Keratinocyte (primary cell): ENCODE data around the gene HLTF. TPM values are rescaled to one million over a fixed set of nuclear protein-coding genes. Genes with fewer than 3 reads are reported as not detected.

ENCODE experiments used
- DNase-seq: peaks from one replicate; pipeline ENCODE4 v3.0.0-alpha.2; 2011; ENCODE audit warnings: low read depth, missing footprints, low spot score
- FAIRE-seq: peaks from 2 replicates; lab custom pipeline; 2011; peaks lifted over from hg19 to GRCh38; lab: Jason Lieb, UNC
- H2AFZ ChIP-seq: 2 replicates; pipeline ENCODE4 v1.6.0; 2012; ENCODE audit warnings: low read length, control low read depth, inconsistent platforms; ENCODE audit not compliant: control insufficient read depth
- H3K27ac ChIP-seq: 2 replicates; pipeline ENCODE4 v1.5.1; 2011; ENCODE audit warnings: low read length; ENCODE audit not compliant: control insufficient read depth, insufficient read depth
- H3K27me3 ChIP-seq: 3 replicates; pipeline ENCODE4 v1.6.0; 2011; ENCODE audit warnings: low read length; ENCODE audit not compliant: control insufficient read depth, insufficient read depth; ENCODE audit errors: extremely low read depth
- H3K36me3 ChIP-seq, 2 experiments: 2 replicates in 1 of 2; 3 replicates in 1 of 2; pipeline ENCODE4 v1.5.1; 2011; ENCODE audit warnings: low read length in 2 of 2, mild to moderate bottlenecking in 1 of 2; ENCODE audit not compliant: control insufficient read depth in 2 of 2, insufficient read depth in 2 of 2; ENCODE audit errors: extremely low read depth in 1 of 2
- H3K4me1 ChIP-seq: 3 replicates; pipeline ENCODE4 v1.5.1; 2011; ENCODE audit warnings: low read length; ENCODE audit not compliant: control insufficient read depth, insufficient read depth; ENCODE audit errors: extremely low read depth
- H3K4me2 ChIP-seq: 3 replicates; pipeline ENCODE4 v1.6.0; 2011; ENCODE audit warnings: low read depth, low read length; ENCODE audit not compliant: control insufficient read depth, insufficient read depth; ENCODE audit errors: extremely low read depth
- H3K4me3 ChIP-seq, 3 experiments: fragments of 200-600 bp in 1 of 3; sonication (generic) in 1 of 3; 2 replicates in 2 of 3; 3 replicates in 1 of 3; pipeline ENCODE4 v1.5.1; 2011 to 2016; ENCODE audit warnings: low read length in 3 of 3, mild to moderate bottlenecking in 3 of 3, control low read depth in 2 of 3, inconsistent platforms in 1 of 3, low read depth in 1 of 3, mixed read lengths in 1 of 3, mixed run types in 1 of 3, moderate library complexity in 1 of 3; ENCODE audit not compliant: control insufficient read depth in 2 of 3, insufficient read depth in 2 of 3; ENCODE audit errors: extremely low read depth in 1 of 3
- H3K79me2 ChIP-seq: 2 replicates; pipeline ENCODE4 v1.6.0; 2012; ENCODE audit warnings: low read length; ENCODE audit not compliant: control insufficient read depth, insufficient read depth
- H3K9ac ChIP-seq: 3 replicates; pipeline ENCODE4 v1.6.0; 2011; ENCODE audit warnings: low read length; ENCODE audit not compliant: control insufficient read depth, insufficient read depth; ENCODE audit errors: extremely low read depth
- H3K9me1 ChIP-seq: 3 replicates; pipeline ENCODE4 v1.6.0; 2011; ENCODE audit warnings: low read length; ENCODE audit not compliant: control insufficient read depth, insufficient read depth; ENCODE audit errors: extremely low read depth
- H3K9me3 ChIP-seq: 2 replicates; pipeline ENCODE4 v1.5.1; 2012; ENCODE audit warnings: low read depth, low read length; ENCODE audit not compliant: control insufficient read depth
- H4K20me1 ChIP-seq: 3 replicates; pipeline ENCODE4 v1.6.0; 2011; ENCODE audit warnings: low read length; ENCODE audit not compliant: control insufficient read depth, insufficient read depth; ENCODE audit errors: extremely low read depth
- EZH2 ChIP-seq: IDR thresholded peaks from one replicate; pipeline ENCODE4 v1.6.1; 2012; ENCODE audit warnings: inconsistent platforms, mild to moderate bottlenecking, low read length, moderate library complexity
- dilution Hi-C: fragments of 300-500 bp; cut with MboI; formaldehyde crosslinking; loops from one replicate; pipeline ENCODE4 v1.7.0; 2020; ENCODE audit warnings: low sequenced_read_pairs; ENCODE audit not compliant: extremely low pct_ligation_motif_present
- polyA plus RNA-seq, 5 experiments: library from polyadenylated mRNA; depleted of rRNA in 3 of 5; stranded (reverse) in 3 of 5; stranded (forward) in 1 of 5; unstranded in 1 of 5; fragments of >200 nt; gene quantifications; 1 replicate in 1 of 5; 2 replicates in 3 of 5; 3 replicates in 1 of 5; pipeline versions ENCODE4 v1.2.1 to v1.2.3, GENCODE V29; 2011 to 2012; ENCODE audit warnings: missing spikeins in 2 of 5, low read depth in 1 of 5, low replicate concordance in 1 of 5
- TF ChIP-seq, protein P1 (sequence below), 3 experiments: IDR thresholded peaks in 1 of 3; conservative IDR thresholded peaks in 1 of 3; optimal IDR thresholded peaks in 1 of 3; 2 replicates in 2 of 3; 3 replicates in 1 of 3; pipeline versions ENCODE3 to v1.5.1; 2011; ENCODE audit warnings: low read length in 3 of 3, mild to moderate bottlenecking in 3 of 3, moderate library complexity in 2 of 3, control low read depth in 1 of 3, inconsistent platforms in 1 of 3; ENCODE audit not compliant: insufficient read depth in 2 of 3; ENCODE audit errors: extremely low read depth in 1 of 3

The HLTF gene
- polyA plus RNA-seq, 1 donor (not counting 4 experiments of a cell fraction or from before 2014, with no cell fraction given), result 9.1 TPM

DNA sequence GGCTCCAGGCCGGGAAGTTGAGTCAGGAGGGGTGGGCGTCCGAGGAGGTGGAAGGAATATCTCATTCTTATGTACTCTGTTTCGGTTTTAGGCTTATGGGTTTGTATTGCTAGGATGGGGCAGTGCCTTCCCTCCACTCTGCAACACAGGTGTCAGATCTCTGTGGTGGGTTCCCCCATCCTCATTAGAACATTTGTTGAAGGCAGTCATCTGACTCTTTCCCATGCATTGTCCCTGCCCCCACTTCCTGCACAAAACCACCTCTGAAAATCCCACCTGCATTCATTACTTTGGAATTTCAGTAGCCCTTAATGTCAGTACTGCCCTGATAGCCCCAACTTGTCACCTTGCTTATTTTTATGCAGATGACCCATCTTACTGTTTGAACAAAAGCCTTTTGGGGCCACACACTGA, 65.5 kb downstream of the HLTF start:
- no peaks in the 10 kb centered on the region for H3K79me2 ChIP-seq
- FAIRE-seq (no peak), DNase-seq (no peak)
- no peaks in the 10 kb centered on the region for H4K20me1 ChIP-seq
- TF ChIP-seq, protein P1, sequence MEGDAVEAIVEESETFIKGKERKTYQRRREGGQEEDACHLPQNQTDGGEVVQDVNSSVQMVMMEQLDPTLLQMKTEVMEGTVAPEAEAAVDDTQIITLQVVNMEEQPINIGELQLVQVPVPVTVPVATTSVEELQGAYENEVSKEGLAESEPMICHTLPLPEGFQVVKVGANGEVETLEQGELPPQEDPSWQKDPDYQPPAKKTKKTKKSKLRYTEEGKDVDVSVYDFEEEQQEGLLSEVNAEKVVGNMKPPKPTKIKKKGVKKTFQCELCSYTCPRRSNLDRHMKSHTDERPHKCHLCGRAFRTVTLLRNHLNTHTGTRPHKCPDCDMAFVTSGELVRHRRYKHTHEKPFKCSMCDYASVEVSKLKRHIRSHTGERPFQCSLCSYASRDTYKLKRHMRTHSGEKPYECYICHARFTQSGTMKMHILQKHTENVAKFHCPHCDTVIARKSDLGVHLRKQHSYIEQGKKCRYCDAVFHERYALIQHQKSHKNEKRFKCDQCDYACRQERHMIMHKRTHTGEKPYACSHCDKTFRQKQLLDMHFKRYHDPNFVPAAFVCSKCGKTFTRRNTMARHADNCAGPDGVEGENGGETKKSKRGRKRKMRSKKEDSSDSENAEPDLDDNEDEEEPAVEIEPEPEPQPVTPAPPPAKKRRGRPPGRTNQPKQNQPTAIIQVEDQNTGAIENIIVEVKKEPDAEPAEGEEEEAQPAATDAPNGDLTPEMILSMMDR (optimal IDR thresholded peaks at IDR 0.05 in 1 of 3, IDR thresholded peaks at IDR 0.05 in 1 of 3, conservative IDR thresholded peaks at IDR 0.05 in 1 of 3; ENCODE audit: extremely low read depth in 1 of 3, insufficient read depth in 2 of 3, low read length in 3 of 3), result no peak
- no peak for TF ChIP-seq EZH2
- no peak overlapping the region for H3K4me2 ChIP-seq
- H3K36me3 ChIP-seq, result peaks cover 0 to 5% of the 10 kb centered on the region in 2 experiments
- peaks cover 14% of the 10 kb centered on the region for H3K4me1 ChIP-seq
- H3K27me3 ChIP-seq, result no peaks in the 10 kb centered on the region
- H2AFZ ChIP-seq, result no peak overlapping the region
- peaks cover 5% of the 10 kb centered on the region for H3K9me1 ChIP-seq
- no peaks in the 10 kb centered on the region for H3K9me3 ChIP-seq
- no peak overlapping the region for H3K9ac ChIP-seq
- no peak overlapping the region for H3K27ac ChIP-seq
- dilution Hi-C loops, result no loop called here
- H3K4me3 ChIP-seq, result no peak overlapping the region

- dilution Hi-C loops, result no loop called here
- H3K4me3 ChIP-seq, result no peak overlapping the region
- TF ChIP-seq EZH2, result no peak
- TF ChIP-seq, protein P1 (optimal IDR thresholded peaks at IDR 0.05 in 1 of 3, IDR thresholded peaks at IDR 0.05 in 1 of 3, conservative IDR thresholded peaks at IDR 0.05 in 1 of 3; ENCODE audit: extremely low read depth in 1 of 3, insufficient read depth in 2 of 3, low read length in 3 of 3), result no peak
- no peak for FAIRE-seq
- H3K4me1 ChIP-seq, result peaks cover 14% of the 10 kb centered on the region
- H3K4me2 ChIP-seq, result no peak overlapping the region
- no peak overlapping the region for H3K27ac ChIP-seq
- peaks cover 5% of the 10 kb centered on the region for H3K9me1 ChIP-seq
- no peaks in the 10 kb centered on the region for H4K20me1 ChIP-seq
- H3K36me3 ChIP-seq, result peaks cover 0 to 5% of the 10 kb centered on the region in 2 experiments
- H2AFZ ChIP-seq, result no peak overlapping the region
- H3K79me2 ChIP-seq, result no peaks in the 10 kb centered on the region
- no peak overlapping the region for H3K9ac ChIP-seq
- no peak for DNase-seq
- no peaks in the 10 kb centered on the region for H3K9me3 ChIP-seq
- H3K27me3 ChIP-seq, result no peaks in the 10 kb centered on the region
Measured at GRCh38 chr3:149020196-149020838, 66.0 kb downstream of the HLTF start.
